K562 (cell line): Measurements from ENCODE around the gene NOL4L. TPM values are rescaled to one million over a fixed set of nuclear protein-coding genes. Genes with fewer than 3 reads are reported as not detected.

Source experiments
- ATAC-seq: fragments of 200-7000 bp; cut with Tn5 transposase; 3 replicates; pipeline ENCODE4 v1.9.1; 2020; ENCODE audit warnings: moderate library complexity
- BruUV-seq: library from RNA; stranded (reverse); fragments of 400-500 nt; replicated peaks from 2 replicates; lab custom pipeline; 2021; lab: Mats Ljungman, UMichigan
- CTCF ChIA-PET: fragments of 300-600 bp; formaldehyde crosslinking; extraction: SDS; loops from one replicate; lab custom pipeline; 2021; ENCODE audit warnings: low intra/inter-chr PET ratio; lab: Yijun Ruan, JAX
- POLR2A ChIA-PET: fragments of 300-600, 350-650 bp; sonication (Branson Sonifier 250); formaldehyde crosslinking; extraction: SDS; loops from one replicate; lab custom pipeline; 2021; ENCODE audit warnings: antibody characterized with exemption, inconsistent platforms; lab: Yijun Ruan, JAX
- DNase-seq, 4 experiments: peaks; one replicate each; pipeline versions ENCODE4 v3.0.0 to v3.0.0-alpha.2; 2011 to 2018; ENCODE audit warnings: low spot score in 3 of 4, mixed read lengths in 3 of 4; ENCODE audit errors: extremely low read depth in 1 of 4
- FAIRE-seq: peaks from 2 replicates; lab custom pipeline; 2011; peaks lifted over from hg19 to GRCh38; lab: Jason Lieb, UNC
- H2AFZ ChIP-seq: 2 replicates; pipeline ENCODE4 v1.6.0; 2011; ENCODE audit warnings: low read depth, low read length, control low read depth, inconsistent platforms
- H3K27ac ChIP-seq: fragments of 200-600 bp; 3 replicates; pipeline ENCODE4 v1.8.0; 2011; ENCODE audit warnings: low read depth, mild to moderate bottlenecking, control low read depth, inconsistent platforms, low read length, moderate library complexity, mixed read lengths; ENCODE audit errors: extremely low read depth
- H3K27me3 ChIP-seq, 2 experiments: fragments of 300-600 bp in 1 of 2; 2 replicates in 1 of 2; 3 replicates in 1 of 2; pipeline versions ENCODE4 v1.6.0 to v1.8.0; 2011; ENCODE audit warnings: inconsistent platforms in 2 of 2, low read length in 2 of 2, mild to moderate bottlenecking in 1 of 2, mixed read lengths in 1 of 2, moderate library complexity in 1 of 2; ENCODE audit not compliant: control insufficient read depth in 2 of 2, insufficient read depth in 2 of 2
- H3K36me3 ChIP-seq: fragments of 300-600 bp; 3 replicates; pipeline ENCODE4 v1.8.0; 2011; ENCODE audit warnings: mild to moderate bottlenecking, low read length, inconsistent platforms; ENCODE audit not compliant: control insufficient read depth, insufficient read depth
- H3K4me1 ChIP-seq, 2 experiments: fragments of 200-600 bp in 1 of 2; replicated peaks in 1 of 2; 2 replicates in 1 of 2; 3 replicates in 1 of 2; pipeline versions ENCODE4 v1.5.1 to v1.8.0; 2011; ENCODE audit warnings: inconsistent platforms in 2 of 2, low read length in 2 of 2, mild to moderate bottlenecking in 1 of 2, mixed read lengths in 1 of 2, moderate library complexity in 1 of 2; ENCODE audit not compliant: control insufficient read depth in 2 of 2, insufficient read depth in 2 of 2
- H3K4me2 ChIP-seq: 2 replicates; pipeline ENCODE4 v1.6.1; 2011; ENCODE audit warnings: low read length, control low read depth, inconsistent platforms, mixed read lengths; ENCODE audit not compliant: insufficient read depth
- H3K4me3 ChIP-seq: fragments of 200-600 bp; sonication (generic), shearing (Covaris generic); 2 replicates; pipeline ENCODE4 v1.5.1; 2016; ENCODE audit warnings: control low read depth, inconsistent platforms
- H3K79me2 ChIP-seq: fragments of 200-600 bp; 3 replicates; pipeline ENCODE4 v1.8.0; 2011; ENCODE audit warnings: low read length, inconsistent platforms; ENCODE audit not compliant: control insufficient read depth, insufficient read depth
- H3K9ac ChIP-seq, 2 experiments: 2 replicates each; pipeline versions ENCODE4 v1.6.0 to v1.6.1; 2011; ENCODE audit warnings: low read depth in 2 of 2, low read length in 2 of 2, control low read depth in 1 of 2, inconsistent platforms in 1 of 2, mild to moderate bottlenecking in 1 of 2, mixed read lengths in 1 of 2; ENCODE audit not compliant: insufficient read depth in 1 of 2
- H3K9me1 ChIP-seq: one replicate; pipeline ENCODE4 v1.6.0; 2011; ENCODE audit warnings: inconsistent platforms, mild to moderate bottlenecking, low read length, moderate library complexity; ENCODE audit not compliant: control insufficient read depth, insufficient read depth
- H3K9me3 ChIP-seq: replicated peaks from 2 replicates; pipeline ENCODE4 v1.5.1; 2011; ENCODE audit warnings: low read depth, low read length, inconsistent platforms; ENCODE audit not compliant: control insufficient read depth, insufficient read depth
- H4K20me1 ChIP-seq: replicated peaks from 2 replicates; pipeline ENCODE4 v1.6.1; 2011; ENCODE audit warnings: low read length, inconsistent platforms, mixed read lengths; ENCODE audit not compliant: control insufficient read depth, insufficient read depth
- CTCF ChIP-seq, 3 experiments: IDR thresholded peaks in 2 of 3; conservative IDR thresholded peaks in 1 of 3; 2 replicates each; pipeline ENCODE4 v1.5.1; 2011 to 2012; ENCODE audit warnings: low read length in 3 of 3, mild to moderate bottlenecking in 3 of 3, control low read depth in 2 of 3, improper control_type of control experiment in 1 of 3, inconsistent platforms in 1 of 3, low read depth in 1 of 3, mixed read lengths in 1 of 3, moderate library complexity in 1 of 3; ENCODE audit not compliant: insufficient read depth in 2 of 3
- SUPT5H ChIP-seq: fragments of 450-650 bp; IDR thresholded peaks from 2 replicates; pipeline ENCODE4 v1.6.1; 2016
- WGBS: fragments of 100-300 bp; shearing (Covaris generic); methylation state at CpG from one replicate; pipeline ENCODE4 v1.1.6; 2016; ENCODE audit warnings: low coverage, mixed read lengths; ENCODE audit not compliant: insufficient coverage; ENCODE audit errors: missing lambda C conversion rate; 5-methylcytosine and 5-hydroxymethylcytosine counted together
- in situ Hi-C: fragments of 300-500 bp; cut with MboI; formaldehyde crosslinking; loops from 4 replicates; pipeline ENCODE4 v1.15.0; 2018; ENCODE audit warnings: inconsistent platforms, mixed read lengths
- intact Hi-C: fragments of 100-400 bp; cut with micrococcal nuclease; formaldehyde crosslinking; loops from 2 replicates; pipeline ENCODE4 v1.14.2; 2022
- polyA plus RNA-seq, 8 experiments: library from polyadenylated mRNA; depleted of rRNA in 4 of 8; stranded (reverse) in 5 of 8; unstranded in 3 of 8; fragments of >200 nt; fragmentation: Nextera tagmentation in 2 of 8; fragmentation: Illumina TruSeq in 1 of 8; extraction: Ambion mirVana in 2 of 8; extraction: Trizol in 1 of 8; gene quantifications; 2 replicates each; pipeline versions ENCODE4 v1.2.1 to v1.2.3, GENCODE V29; 2011 to 2014; ENCODE audit warnings: inconsistent platforms in 1 of 8, missing spikeins in 1 of 8
- total RNA-seq, 7 experiments: library from RNA; depleted of rRNA in 6 of 7; stranded (reverse); fragments of >200 nt in 6 of 7; fragmentation: Illumina TruSeq in 2 of 7; extraction: Trizol in 2 of 7; gene quantifications; 2 replicates each; pipeline versions ENCODE4 v1.2.1 to v1.2.3, GENCODE V29; 2011 to 2021; ENCODE audit warnings: low replicate concordance in 1 of 7
- TF ChIP-seq, protein P1 (sequence below): fragments of 200-600 bp; sonication (generic); IDR thresholded peaks from one replicate; pipeline ENCODE4 v1.6.1; 2012; ENCODE audit warnings: mild to moderate bottlenecking, low read depth, low read length, inconsistent platforms

The NOL4L gene
- total and polyA plus RNA-seq, 9 of the 15 experiments (the other 6 are each of a cell fraction or from before 2014, with no cell fraction given): 5.1 to 36.2 (median 13.6) TPM

DNA sequence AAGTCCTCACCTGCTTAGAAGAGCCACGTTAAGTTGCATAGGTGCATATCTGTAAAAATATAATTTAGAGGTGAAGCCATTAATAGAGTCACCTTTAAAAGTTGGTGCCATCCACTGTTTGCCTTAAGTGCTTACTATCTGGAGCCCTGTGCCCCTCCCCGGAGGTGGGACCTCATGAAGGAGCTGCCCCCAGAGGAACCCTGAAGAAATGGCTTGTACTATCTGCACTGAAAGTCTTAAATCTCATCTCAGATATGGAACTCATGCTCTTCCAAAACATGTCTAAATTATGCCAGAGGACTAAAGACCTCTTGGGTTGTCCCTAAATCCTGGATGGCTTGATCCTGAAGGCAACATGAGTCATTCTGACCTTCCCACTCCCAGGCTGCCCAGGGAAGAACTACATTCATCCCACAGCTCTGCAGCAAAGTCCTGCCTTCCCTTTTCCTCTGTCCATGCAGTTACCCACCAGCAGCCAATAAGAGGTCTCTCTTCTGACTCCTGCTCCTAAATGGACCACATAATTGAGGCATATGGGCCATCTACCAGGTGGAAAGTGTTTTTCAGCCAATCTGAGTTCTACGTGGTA, 141.7 kb downstream of the NOL4L start:
- Histone ChIP-seq H3K9me1 (no peaks in the 10 kb centered on the region), H3K9me3 (no peaks in the 10 kb centered on the region), H3K4me1 (peaks cover 0 to 12% of the 10 kb centered on the region in 2 experiments; a peak in 2 of 5 replicates), H3K4me2 (no peak overlapping the region), H3K9ac (no peak overlapping the region), H3K4me3 (no peak overlapping the region), H3K27me3 (no peaks in the 10 kb centered on the region), H2AFZ (no peak overlapping the region), H3K79me2 (no peaks in the 10 kb centered on the region), H3K27ac (no peak overlapping the region), H3K36me3 (peaks cover 78% of the 10 kb centered on the region), H4K20me1 (peaks cover 14% of the 10 kb centered on the region; the same call in 1 of the 2 replicates)
- DNase-seq (peak in 1 of 4 experiments; percentile 18), FAIRE-seq (peak; percentile 65), ATAC-seq (peak; percentile 17; the same call in 1 of the 3 replicates)
- in situ Hi-C loops (no loop called here), intact Hi-C loops (no loop called here)
- ChIA-PET POLR2A (interaction anchor here (0.6 to 1.8 kb wide), 5 partner anchors 11 to 149 kb away, joined by 3 to 4 read pairs (median 3); no protein-coding TSS in a partner anchor), CTCF (no interaction called here)
- no TSS peak for BruUV-seq
- WGBS: 59% methylated on average over 3 of the region's 3 CpGs
- TF ChIP-seq CTCF (IDR thresholded peaks at IDR 0.05 in 2 of 3, conservative IDR thresholded peaks at IDR 0.05 in 1 of 3; ENCODE audit: insufficient read depth in 2 of 3, low read depth in 1 of 3, low read length in 3 of 3) (0 out of 6 replicates have a peak, but pooled peaks of 1 of the 3 experiments have one; percentile 17), SUPT5H (0 out of 2 replicates have a peak, but pooled peaks have one; percentile 13)
- TF ChIP-seq, protein P1, sequence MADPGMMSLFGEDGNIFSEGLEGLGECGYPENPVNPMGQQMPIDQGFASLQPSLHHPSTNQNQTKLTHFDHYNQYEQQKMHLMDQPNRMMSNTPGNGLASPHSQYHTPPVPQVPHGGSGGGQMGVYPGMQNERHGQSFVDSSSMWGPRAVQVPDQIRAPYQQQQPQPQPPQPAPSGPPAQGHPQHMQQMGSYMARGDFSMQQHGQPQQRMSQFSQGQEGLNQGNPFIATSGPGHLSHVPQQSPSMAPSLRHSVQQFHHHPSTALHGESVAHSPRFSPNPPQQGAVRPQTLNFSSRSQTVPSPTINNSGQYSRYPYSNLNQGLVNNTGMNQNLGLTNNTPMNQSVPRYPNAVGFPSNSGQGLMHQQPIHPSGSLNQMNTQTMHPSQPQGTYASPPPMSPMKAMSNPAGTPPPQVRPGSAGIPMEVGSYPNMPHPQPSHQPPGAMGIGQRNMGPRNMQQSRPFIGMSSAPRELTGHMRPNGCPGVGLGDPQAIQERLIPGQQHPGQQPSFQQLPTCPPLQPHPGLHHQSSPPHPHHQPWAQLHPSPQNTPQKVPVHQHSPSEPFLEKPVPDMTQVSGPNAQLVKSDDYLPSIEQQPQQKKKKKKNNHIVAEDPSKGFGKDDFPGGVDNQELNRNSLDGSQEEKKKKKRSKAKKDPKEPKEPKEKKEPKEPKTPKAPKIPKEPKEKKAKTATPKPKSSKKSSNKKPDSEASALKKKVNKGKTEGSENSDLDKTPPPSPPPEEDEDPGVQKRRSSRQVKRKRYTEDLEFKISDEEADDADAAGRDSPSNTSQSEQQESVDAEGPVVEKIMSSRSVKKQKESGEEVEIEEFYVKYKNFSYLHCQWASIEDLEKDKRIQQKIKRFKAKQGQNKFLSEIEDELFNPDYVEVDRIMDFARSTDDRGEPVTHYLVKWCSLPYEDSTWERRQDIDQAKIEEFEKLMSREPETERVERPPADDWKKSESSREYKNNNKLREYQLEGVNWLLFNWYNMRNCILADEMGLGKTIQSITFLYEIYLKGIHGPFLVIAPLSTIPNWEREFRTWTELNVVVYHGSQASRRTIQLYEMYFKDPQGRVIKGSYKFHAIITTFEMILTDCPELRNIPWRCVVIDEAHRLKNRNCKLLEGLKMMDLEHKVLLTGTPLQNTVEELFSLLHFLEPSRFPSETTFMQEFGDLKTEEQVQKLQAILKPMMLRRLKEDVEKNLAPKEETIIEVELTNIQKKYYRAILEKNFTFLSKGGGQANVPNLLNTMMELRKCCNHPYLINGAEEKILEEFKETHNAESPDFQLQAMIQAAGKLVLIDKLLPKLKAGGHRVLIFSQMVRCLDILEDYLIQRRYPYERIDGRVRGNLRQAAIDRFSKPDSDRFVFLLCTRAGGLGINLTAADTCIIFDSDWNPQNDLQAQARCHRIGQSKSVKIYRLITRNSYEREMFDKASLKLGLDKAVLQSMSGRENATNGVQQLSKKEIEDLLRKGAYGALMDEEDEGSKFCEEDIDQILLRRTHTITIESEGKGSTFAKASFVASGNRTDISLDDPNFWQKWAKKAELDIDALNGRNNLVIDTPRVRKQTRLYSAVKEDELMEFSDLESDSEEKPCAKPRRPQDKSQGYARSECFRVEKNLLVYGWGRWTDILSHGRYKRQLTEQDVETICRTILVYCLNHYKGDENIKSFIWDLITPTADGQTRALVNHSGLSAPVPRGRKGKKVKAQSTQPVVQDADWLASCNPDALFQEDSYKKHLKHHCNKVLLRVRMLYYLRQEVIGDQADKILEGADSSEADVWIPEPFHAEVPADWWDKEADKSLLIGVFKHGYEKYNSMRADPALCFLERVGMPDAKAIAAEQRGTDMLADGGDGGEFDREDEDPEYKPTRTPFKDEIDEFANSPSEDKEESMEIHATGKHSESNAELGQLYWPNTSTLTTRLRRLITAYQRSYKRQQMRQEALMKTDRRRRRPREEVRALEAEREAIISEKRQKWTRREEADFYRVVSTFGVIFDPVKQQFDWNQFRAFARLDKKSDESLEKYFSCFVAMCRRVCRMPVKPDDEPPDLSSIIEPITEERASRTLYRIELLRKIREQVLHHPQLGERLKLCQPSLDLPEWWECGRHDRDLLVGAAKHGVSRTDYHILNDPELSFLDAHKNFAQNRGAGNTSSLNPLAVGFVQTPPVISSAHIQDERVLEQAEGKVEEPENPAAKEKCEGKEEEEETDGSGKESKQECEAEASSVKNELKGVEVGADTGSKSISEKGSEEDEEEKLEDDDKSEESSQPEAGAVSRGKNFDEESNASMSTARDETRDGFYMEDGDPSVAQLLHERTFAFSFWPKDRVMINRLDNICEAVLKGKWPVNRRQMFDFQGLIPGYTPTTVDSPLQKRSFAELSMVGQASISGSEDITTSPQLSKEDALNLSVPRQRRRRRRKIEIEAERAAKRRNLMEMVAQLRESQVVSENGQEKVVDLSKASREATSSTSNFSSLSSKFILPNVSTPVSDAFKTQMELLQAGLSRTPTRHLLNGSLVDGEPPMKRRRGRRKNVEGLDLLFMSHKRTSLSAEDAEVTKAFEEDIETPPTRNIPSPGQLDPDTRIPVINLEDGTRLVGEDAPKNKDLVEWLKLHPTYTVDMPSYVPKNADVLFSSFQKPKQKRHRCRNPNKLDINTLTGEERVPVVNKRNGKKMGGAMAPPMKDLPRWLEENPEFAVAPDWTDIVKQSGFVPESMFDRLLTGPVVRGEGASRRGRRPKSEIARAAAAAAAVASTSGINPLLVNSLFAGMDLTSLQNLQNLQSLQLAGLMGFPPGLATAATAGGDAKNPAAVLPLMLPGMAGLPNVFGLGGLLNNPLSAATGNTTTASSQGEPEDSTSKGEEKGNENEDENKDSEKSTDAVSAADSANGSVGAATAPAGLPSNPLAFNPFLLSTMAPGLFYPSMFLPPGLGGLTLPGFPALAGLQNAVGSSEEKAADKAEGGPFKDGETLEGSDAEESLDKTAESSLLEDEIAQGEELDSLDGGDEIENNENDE: no peak
